ENCODE data around the gene FAM53C.
"Not testable (repeated sequence)": the region's sequence is repeated elsewhere in the genome, so short reads cannot be mapped to it uniquely, and the experiment has no call there.

FAM53C gene

DNA sequence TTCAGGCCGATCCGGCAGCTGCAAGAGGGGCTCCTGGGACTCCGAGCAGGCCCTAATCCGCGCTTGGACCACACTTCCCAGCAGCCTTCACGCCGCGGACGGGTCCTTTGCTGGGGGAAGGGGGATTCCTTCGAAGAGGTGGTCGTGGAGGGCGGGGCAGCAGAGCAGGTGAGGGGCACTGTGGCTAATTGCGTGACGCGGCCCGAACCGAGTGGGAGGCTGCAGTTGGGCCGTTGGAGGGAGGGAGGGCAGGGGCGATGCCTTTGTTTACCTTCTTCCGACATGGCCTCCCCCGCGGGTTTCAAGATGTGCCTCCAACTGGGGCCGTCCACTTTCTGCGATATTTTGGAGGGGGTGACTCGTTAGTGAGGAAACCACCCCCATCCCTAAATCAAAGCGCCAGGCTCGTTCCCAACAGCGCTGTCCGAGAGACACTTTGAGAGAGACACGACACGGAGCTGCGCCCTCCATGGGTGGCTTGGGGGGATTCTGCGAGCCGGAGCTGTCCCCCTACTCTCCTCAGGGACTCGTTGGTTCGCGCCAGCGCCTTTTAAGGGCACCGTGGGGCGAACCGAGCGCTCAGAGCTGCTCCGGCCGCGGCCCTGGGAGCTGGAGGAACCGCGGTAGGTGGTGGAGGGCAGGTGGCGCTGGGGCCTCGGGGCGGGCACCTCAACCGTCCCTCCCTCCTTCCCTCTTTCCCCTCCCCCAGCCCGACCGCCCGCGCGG, at the start of gene FAM53C:
Gene FAM53C, plus strand, starts transcription at position 582 of the 726 bp plus-strand sequence. CDS start 3,070 bp downstream, outside the sequence.
- peak; percentile 77 to 87 for DNase-seq (ENCODE audit: low read depth in 2 of 2)

DNA sequence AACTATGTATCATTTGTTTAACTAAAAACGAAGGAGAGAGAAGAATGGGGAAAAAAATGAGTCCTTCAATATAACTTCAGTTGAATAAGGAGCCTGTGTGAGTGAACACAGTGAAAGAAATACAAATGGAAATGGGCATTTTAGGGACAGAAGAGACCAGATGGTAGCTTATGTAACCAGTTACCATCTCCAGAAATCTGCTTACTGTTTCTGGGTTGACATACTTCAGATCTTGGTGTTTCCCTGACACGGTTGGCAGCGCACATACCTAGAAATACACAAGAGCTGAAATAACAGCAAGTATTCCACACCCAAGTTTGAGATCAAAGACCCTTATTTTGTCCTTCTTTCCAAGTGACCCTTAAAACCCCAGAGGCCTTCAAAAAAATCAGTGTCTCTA, 48.8 kb upstream of the FAM53C start:
- DNase-seq (ENCODE audit: low read depth in 2 of 2), result no peak

DNA sequence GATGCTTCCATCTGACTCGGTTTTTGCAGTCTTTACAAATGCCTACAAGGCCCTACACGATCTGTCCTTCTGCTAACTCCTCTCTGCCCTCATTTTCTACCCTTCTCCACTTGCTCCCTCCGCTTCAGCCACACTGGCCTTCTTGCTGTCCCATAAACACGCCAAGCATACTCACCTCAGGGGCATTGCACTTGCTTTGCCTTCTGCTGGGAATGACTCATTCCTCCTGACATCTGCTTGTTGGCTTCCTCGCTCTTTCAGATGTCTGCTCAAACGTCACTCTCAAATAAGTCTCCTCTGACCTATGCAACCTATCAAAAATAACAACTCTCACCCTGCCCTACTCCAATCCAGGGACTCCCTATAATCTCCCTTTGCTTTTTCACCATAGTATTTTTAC, 34.7 kb upstream of the FAM53C start:
- DNase-seq (ENCODE audit: low read depth in 2 of 2), result no peak

DNA sequence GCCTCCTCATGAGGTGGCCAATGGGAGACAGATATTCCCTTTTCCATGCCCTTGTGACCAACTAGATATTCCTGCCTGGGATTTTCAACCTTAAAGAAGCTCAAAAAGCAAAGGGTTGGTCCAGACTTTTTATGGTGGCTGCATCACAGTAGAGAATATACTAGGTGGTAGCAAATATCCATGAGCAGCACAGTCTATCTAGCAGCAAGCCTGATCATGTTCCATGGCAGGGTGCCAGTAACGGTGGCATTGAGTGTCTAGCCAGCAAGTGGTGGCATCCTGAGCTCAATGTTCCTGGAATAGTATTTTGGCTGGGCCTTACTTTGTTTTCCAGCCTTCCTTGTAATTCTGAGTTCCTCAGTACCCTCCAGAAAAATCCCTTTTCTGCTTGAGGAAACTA, 32.3 kb upstream of the FAM53C start:
- no peak for DNase-seq (ENCODE audit: low read depth in 2 of 2)

DNA sequence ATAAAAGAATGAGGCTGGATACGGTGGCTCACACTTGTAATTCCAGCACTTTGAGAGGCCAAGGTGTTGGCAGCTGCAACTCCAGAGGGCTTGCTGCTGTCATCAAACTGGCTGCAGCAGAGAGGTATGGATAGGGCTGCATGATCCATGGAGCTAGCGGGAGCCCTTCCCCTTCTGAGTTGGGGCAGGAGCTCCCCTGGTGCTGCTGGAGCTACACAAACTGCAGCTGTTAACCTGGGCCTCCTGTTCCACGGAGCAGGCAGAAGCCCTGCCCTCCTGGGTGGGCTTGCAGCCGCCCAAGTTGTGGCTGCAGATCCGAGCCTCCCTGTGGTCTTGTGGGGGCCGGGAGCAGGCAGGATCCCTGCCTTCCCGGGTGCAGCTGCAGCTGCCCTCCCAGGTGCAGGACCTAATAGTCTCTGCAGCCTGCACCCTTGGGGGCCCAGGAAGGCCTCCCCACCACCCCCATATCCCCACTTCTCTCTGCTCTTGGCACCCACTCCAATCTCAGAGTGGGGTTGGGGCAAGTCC, 22.3 kb upstream of the FAM53C start:
- no peak for DNase-seq (ENCODE audit: low read depth in 2 of 2)

DNA sequence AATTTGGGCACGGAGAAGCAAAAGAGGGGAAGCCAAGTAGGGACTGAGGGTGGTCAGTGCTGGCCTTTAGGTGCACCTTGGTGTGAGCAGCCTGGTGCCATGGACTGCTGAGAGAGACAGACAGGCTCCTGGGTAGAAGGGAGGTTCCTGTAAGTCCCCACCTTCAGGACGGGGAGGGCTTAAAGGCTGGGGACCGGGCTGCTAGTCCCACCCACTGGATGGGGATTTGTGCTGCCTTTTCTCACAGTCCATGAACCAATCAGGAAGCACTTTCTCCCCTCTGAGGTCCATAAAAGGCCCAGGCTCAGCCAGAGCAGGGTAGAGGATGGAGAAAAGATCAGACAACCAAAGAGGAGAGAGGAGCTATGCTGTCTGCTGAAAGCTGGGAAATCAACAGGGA, 21.7 kb upstream of the FAM53C start:
- no peak for DNase-seq (ENCODE audit: low read depth in 2 of 2)

DNA sequence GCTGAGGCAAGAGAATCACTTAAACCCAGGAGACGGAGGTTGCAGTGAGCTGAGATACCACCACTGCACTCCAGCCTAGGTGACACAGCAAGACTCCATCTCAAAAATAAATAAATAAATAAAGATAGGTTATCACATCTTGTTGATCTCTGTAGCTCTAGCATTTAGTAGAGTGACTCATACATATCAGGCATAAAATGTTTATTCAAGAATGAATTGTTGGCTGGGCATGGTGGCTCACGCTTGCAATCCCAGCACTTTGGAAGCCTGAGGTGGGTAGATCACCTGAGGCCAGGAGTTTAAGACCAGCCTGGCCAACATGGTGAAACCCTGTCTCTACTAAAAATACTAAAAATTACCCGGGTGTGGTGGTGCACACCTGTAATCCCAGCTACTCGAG, 19.9 kb upstream of the FAM53C start:
- DNase-seq (ENCODE audit: low read depth in 2 of 2), result not testable (repeated sequence)

DNA sequence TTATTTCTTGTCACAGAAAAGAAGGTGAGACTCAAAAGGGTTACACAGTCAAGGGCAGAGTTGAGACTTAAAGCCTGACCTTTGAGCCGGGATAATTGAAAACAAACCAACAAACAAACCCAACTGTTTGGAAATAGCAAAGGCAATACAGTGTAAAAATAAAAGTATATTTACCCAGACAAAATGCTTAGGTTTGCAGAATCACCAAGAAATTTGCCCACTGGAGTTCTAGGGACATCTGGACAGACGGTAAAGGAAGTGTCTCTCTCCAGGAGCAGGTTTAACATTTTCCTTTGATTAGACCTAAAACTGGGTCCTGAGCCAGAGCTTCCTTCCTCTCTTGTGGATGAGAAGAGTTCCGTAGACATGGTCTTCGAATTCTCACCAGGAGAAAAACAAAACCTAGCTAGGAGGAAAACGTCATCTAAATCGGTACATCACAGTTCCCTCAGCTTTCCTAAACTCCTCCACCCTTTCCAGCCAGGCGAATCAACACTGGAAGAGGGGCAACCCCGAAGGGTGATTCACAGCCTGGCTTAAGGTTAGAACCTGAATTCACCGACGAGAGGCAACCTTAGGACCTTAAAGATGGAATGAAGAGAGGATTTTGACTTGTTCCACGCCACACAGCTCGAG, 7.1 kb upstream of the FAM53C start:
- no peak for DNase-seq (ENCODE audit: low read depth in 2 of 2)

DNA sequence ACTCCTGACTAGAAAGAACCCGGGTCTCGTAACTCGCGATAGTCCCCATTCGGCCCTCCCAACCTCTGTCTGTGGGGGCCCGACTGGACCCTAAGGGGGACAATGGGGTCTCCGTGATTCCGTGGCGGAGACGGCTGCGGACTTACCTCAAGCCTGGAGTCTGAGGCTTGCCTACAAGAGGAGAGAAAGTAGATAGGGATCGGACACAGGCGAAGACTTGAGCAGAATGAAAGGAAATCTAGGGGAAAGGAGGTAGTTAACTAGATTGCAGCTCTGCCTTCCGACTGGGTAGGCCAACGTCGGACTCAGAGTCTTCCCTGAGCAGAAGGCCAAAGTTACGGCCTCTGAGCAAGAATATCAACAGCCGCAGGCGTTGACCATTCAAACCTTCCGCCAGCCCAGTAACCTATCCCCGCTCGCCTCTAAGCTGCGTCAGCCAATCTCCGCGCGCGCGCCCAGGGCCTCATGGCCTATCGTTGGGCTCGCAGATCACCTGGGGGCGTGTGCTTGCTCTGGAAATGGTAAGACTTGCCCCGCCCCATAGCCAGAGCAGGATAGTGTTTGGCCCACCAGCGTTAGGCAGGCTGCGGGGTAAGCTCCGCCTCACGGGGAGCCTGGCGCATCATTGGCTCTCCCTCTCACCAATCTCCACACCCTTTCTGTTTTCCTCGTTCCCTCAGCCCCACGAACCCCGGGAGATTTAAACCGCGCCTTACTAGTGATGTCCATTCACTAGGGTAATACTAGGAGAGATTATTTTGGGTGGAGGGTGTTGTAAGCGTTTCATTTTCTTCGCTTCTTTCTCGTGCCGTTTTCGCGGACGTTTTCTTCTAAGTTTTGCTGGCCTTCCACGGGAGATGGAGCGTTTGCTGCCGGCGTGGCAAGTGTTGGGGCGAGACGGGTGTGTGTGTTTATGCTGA, 6.4 kb upstream of the FAM53C start, which contains the start of gene CDC25C:
Gene CDC25C, minus strand, starts transcription at position 356 of the 920 bp plus-strand sequence. CDS start 624 bp downstream, outside the sequence.
- peak; percentile 89 to 96 for DNase-seq (ENCODE audit: low read depth in 2 of 2)

DNA sequence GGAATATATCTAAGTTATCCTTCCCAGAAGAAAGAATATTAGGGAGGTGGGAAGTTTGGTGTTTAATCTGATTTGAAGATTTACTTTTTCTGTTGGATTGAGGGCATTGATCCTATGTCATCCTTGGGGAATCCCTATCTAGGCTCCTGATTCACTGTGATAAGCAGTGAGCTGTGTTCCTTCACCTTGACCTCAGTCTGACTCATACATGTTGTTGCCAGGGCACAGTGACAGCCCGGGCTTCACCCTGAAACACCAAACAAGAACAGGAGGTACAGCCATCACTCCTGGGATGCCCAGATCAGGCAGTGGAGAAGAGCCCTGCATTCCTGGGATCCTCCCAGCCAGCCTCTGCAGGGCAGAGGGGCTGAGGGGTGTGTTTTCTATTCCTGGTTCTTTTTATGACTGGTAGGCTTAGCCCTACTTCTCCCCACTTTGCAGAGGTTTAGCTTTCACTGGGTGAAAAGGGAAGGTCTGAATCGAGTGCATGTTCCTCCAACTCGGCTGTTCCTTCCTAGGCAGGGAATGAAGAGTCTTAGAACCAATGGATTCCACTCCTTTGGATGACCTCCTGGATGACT, 3.1 kb upstream of the FAM53C start:
- no peak for DNase-seq (ENCODE audit: low read depth in 2 of 2)

DNA sequence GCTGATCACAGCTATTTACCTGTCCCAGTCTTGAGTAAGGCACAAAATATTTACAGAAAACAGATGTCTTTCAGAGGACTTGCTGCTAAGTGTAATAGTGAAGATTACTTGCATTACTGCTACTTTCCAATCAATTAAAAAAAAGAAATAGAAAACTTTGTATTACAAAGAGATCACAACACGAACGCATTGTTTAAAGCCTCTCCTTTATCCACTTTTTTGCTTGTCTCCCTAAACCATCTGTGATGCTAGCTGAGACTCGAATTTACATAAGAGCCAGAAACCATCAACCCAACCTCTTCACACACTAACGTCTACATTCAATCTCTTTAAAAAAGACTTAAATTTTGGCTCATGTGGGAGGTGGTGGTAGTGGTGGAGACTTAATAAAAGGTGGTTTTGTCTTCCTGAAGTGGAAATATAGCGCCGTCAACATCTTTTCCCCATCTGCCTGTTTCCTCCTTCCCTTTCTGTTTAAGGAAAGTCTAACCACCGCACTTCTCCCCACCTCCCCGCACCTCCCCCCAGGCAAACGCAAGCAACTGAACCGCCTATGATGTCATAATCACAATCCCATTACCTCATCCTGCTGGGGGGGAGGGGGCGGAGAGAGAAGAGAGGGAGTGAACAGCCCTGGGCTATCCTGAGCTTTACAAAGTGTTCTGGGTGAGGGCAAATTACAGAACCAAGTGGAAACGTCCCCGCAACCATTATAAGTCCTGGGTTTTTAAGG, 948 bp upstream of the FAM53C start:
- DNase-seq (ENCODE audit: low read depth in 2 of 2), result no peak

DNA sequence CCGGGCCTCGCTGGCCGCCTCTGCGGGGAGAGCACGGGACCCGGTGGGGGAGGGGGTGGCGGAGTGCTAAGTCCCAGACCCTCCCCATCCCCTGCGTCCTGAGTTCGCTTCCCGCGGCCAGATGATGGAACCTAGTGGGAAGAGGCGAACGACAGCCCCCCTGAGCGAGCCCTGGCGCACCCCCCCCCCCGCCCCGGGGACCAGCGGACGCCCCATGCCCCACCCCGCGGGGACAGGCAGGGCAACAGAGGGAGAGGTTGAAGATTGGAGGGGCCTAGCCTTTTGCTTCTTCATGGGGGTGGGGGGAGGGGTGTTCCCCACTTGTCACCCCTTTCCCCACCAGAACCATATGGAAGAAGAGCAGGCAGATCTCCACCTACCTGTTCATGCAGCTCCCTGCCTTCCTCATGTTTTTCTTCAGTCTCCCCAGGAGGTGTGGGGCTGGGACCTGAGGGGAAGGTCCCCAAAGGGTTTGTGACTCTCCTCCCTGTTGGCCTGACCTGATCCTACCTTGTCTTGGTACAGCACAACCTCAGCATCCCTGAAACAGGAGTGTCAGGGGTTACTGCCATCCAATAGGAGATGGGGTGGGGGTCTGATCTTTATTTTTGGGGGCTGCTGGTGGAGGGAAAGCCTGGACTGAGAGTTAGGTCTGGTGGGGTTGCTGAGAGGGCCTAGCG, 485 bp downstream of the FAM53C start:
- DNase-seq (ENCODE audit: low read depth in 2 of 2), result no peak

DNA sequence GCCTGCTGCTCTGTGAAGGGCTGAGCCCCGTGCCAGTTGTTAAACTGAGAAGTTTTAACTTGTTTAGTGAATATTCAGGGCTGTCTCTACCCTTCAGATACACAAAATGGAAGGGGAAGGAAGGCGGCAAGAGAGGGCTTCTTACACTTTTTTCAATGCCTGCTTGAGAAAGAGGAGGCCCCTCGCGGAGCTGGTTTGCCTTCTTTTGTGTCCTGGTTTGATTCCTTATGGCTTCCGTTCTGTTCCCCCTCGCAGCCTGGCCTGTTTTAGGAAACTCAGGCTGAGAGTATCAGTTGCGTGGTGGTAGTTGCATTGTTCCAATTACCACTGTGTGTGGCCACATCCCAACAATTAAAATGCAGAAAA, 1.0 kb downstream of the FAM53C start:
- no peak for DNase-seq (ENCODE audit: low read depth in 2 of 2)

DNA sequence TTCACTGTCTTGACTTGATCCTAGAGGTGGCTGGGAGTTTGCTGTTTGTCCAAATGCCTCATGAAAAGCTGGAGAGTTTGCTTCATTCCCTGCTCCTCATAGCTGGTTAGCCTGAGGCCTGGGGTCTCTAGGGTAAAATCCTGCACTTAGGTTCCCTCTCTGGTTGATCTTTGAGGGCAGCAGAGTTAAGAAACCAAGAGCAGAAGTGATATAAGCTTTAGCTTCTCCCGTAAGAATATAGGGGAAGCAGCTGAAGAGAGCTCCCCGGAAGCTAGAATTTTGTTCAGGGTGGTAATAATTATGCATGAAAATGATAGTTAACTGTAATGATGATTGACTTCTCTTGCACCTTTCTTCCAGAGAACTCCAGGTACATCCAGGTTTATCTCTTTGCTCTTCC, 1.4 kb downstream of the FAM53C start:
- no peak for DNase-seq (ENCODE audit: low read depth in 2 of 2)

DNA sequence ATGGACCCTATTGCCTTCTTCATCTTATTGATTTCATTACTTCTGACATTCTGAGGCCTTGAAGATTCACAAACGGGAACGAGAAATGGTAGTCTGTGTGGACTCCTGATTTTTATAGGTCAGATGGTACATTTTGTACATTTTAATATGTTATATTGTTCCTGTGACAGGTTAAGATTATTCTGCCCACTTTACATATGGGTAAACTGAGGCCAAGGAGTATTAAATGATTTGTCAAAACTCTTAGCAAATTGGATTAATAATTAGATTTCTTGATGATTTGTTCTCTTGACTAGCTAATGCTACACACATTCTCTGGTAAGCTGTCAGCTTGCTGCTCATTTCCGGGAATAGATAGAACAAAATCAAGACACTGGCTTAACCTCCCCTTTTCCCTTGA, 1.9 kb downstream of the FAM53C start:
- DNase-seq (ENCODE audit: low read depth in 2 of 2), result no peak

DNA sequence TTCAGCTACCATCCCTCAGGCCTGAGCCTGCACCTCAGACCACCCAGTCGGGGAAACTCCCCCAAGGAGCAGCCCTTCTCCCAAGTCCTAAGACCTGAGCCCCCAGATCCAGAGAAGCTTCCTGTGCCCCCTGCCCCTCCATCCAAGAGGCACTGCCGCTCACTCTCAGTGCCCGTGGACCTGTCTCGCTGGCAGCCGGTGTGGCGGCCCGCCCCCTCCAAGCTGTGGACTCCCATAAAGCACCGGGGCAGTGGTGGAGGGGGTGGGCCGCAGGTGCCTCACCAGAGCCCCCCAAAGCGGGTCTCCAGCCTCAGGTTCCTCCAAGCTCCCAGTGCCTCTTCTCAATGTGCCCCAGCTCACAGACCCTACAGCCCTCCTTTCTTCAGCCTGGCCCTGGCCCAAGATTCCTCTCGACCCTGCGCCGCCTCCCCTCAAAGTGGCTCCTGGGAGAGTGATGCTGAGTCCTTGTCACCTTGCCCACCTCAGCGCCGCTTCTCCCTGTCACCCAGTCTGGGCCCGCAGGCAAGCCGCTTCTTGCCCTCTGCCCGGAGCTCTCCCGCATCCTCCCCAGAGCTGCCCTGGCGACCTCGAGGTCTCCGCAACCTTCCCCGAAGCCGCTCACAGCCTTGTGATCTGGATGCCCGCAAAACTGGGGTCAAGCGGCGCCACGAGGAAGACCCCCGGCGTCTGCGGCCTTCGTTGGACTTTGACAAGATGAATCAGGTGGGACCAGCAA, 7.0 kb downstream of the FAM53C start:
- no peak for DNase-seq (ENCODE audit: low read depth in 2 of 2)

DNA sequence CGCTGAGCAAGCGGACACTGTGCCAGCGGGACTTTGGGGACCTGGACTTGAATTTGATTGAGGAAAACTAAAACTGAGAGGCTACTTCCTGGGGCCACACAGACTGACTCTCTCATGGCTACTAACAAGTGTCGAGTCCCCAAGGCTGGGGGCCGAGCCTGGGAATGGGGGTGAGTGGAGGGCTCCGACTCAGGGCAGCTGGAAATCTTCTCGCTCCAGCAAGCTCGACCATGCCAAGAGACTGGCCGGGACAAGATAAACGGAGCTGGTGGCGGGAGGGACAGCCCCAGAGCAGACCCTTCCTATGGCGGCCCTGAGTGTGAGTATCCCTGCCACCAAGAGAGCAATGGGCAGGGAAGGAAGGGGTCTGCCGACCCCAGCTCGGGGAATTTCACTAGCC, 8.8 kb downstream of the FAM53C start:
- no peak for DNase-seq (ENCODE audit: low read depth in 2 of 2)

DNA sequence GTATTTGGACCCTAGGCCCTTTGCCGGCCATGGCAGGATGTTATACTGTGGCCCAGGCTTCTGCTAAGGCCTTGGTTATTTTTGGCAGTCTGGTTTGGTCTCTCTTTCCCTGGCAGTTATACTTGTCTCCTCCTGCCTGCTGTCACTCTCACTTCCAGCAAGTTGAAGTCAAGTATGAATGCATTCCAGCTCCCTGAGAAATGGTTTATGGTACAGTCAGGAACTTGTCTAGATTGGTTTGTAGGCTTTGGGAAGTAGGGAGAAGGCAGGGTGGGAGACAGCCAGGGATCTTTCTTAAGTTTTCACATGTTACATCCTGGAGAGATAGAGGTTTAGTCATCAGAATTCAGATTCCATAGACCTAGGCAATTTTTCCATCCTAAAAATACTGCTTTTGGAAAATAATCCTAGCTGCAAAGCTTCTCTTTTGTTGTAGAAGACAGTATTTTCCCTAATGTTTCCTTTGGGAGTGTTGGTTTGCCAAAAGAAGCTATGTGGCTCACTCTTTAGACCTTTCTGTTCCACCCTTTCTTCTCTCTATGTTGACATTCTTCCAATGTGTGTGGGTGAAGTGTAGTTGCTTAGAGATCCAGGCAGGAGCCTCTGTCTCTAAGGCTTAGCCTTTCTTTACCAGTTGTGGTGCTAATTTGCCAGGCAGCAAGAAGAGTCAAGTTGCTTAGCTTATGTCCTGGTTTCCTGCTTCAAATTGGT, 11.9 kb downstream of the FAM53C start:
- no peak for DNase-seq (ENCODE audit: low read depth in 2 of 2)

DNA sequence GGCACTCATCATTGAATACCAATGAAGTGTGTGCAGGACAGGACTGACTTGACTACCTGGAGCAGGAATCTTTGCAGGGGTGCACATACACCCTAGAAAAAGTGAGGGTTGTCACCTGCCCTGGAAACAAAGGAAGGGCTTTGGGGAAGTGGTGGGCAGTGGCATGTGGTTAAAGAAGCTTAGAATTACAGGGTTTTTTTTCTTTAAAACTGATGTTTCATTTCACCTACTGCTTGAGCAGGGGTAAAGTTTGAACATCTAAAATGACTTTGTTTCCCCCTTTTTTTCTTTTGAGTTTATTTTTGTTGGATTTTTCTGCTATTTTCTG, 12.5 kb downstream of the FAM53C start:
- no peak for DNase-seq (ENCODE audit: low read depth in 2 of 2)

Data from stimulated activated CD8-positive, alpha-beta memory T cell treated with anti-CD3 and anti-CD28 coated beads, Interleukin-15, amount 100 ng/mL, for 4 hours (primary cell).